Lower leg skin (tissue), 3 donors: Measurements from ENCODE around the gene CACNB4.

Source experiments
- POLR2A ChIP-seq, 2 donors: fragments of 450-650 bp; IDR thresholded peaks; one replicate each; pipeline ENCODE4 v1.6.1; 2016 to 2017; ENCODE audit warnings: antibody characterized with exemption in 2 of 2, mild to moderate bottlenecking in 1 of 2, moderate library complexity in 1 of 2
- TF ChIP-seq, protein P1 (sequence below), 3 donors: fragments of 450-650 bp; IDR thresholded peaks; one replicate each; pipeline ENCODE4 v1.5.1; 2016; ENCODE audit warnings: antibody characterized with exemption in 3 of 3, mild to moderate bottlenecking in 3 of 3, moderate library complexity in 2 of 3

DNA sequence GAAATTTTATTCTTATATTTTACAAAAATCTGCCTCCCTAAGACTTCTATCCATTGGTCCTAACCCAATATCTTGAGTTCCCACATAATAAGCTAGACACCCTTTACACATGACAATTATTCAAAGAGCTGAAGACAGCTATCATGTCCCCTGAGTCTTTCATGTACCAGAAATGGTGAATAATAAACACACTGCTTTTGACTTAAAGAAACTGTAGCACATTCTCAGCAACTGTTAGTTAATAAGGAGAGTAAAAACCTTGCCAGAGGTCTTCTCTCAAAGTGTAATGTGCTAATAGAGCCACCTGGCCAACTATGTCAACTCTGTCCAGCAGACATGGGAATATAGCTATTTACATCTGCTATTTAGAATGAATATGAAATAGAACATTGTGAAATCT, 160.9 kb downstream of the CACNB4 start:
- no peak for TF ChIP-seq POLR2A (IDR thresholded peaks at IDR 0.05)
- TF ChIP-seq, protein P1, sequence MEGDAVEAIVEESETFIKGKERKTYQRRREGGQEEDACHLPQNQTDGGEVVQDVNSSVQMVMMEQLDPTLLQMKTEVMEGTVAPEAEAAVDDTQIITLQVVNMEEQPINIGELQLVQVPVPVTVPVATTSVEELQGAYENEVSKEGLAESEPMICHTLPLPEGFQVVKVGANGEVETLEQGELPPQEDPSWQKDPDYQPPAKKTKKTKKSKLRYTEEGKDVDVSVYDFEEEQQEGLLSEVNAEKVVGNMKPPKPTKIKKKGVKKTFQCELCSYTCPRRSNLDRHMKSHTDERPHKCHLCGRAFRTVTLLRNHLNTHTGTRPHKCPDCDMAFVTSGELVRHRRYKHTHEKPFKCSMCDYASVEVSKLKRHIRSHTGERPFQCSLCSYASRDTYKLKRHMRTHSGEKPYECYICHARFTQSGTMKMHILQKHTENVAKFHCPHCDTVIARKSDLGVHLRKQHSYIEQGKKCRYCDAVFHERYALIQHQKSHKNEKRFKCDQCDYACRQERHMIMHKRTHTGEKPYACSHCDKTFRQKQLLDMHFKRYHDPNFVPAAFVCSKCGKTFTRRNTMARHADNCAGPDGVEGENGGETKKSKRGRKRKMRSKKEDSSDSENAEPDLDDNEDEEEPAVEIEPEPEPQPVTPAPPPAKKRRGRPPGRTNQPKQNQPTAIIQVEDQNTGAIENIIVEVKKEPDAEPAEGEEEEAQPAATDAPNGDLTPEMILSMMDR (IDR thresholded peaks at IDR 0.05), result no peak
